GM04503 (cell line): ENCODE data around the gene ZFP57.

Experiments
- DNase-seq: peaks from one replicate; pipeline ENCODE4 v3.0.0-alpha.2; 2012; ENCODE audit warnings: low read depth

ZFP57 gene

GRCh38 chr6:29655658-29656057 lies 25.3 kb downstream of the ZFP57 start:
- no peak for DNase-seq

- no peak for DNase-seq
These were observed 27.4 kb downstream of the ZFP57 start for GRCh38 chr6:29653452-29654038.

GRCh38 chr6:29652198-29652584 lies 28.8 kb downstream of the ZFP57 start:
- DNase-seq, result no peak

- no peak for DNase-seq
These were observed 29.3 kb downstream of the ZFP57 start for GRCh38 chr6:29651413-29652197.

- DNase-seq, result peak; percentile 75
These were observed 31.0 kb downstream of the ZFP57 start for GRCh38 chr6:29649701-29650673.

- DNase-seq, result no peak
These were observed 32.9 kb downstream of the ZFP57 start for GRCh38 chr6:29647927-29648642.

- DNase-seq, result no peak
These were observed 39.4 kb downstream of the ZFP57 start for GRCh38 chr6:29641430-29642148.

GRCh38 chr6:29637247-29637646 lies 43.7 kb downstream of the ZFP57 start:
- no peak for DNase-seq

GRCh38 chr6:29633534-29633905 lies 47.4 kb downstream of the ZFP57 start:
- no peak for DNase-seq

GRCh38 chr6:29632789-29633533 lies 48.0 kb downstream of the ZFP57 start, which contains the start of gene GABBR1:
GABBR1 (minus strand) TSS chr6:29633183; CDS start chr6:29632385, 798 bp downstream.
- peak; percentile 56 for DNase-seq

GRCh38 chr6:29631860-29632731 lies 48.9 kb downstream of the ZFP57 start:
- DNase-seq, result no peak

- no peak for DNase-seq
These were observed 49.6 kb downstream of the ZFP57 start for GRCh38 chr6:29631209-29631810.

GRCh38 chr6:29630315-29630714 lies 50.6 kb downstream of the ZFP57 start:
- DNase-seq, result no peak

- DNase-seq, result no peak
These were observed 51.4 kb downstream of the ZFP57 start for GRCh38 chr6:29629571-29629970.

GRCh38 chr6:29628419-29629281 lies 52.3 kb downstream of the ZFP57 start:
- no peak for DNase-seq

- no peak for DNase-seq
These were observed 53.1 kb downstream of the ZFP57 start for GRCh38 chr6:29627755-29628418.

GRCh38 chr6:29626948-29627754 lies 53.8 kb downstream of the ZFP57 start:
- DNase-seq, result no peak
